HEK293 (cell line): Measurements from ENCODE around the gene KCTD19.
A peak's percentile ranks its signal among the peaks of the same experiment; 100 is the strongest.

ENCODE experiments used
- CTCF ChIP-seq: fragments of 450-650 bp; formaldehyde crosslinking; IDR thresholded peaks from 2 replicates; pipeline ENCODE4 v1.5.1; 2016; ENCODE audit warnings: missing biosample characterization, missing genetic modification characterization
- ZFHX2 ChIP-seq: fragments of 450-650 bp; formaldehyde crosslinking; conservative IDR thresholded peaks from 2 replicates; pipeline ENCODE4 v1.5.1; 2016; ENCODE audit warnings: missing biosample characterization, missing genetic modification characterization
- ZNF416 ChIP-seq: fragments of 450-650 bp; formaldehyde crosslinking; IDR thresholded peaks from 2 replicates; pipeline ENCODE4 v1.5.1; 2016; ENCODE audit warnings: missing biosample characterization, missing genetic modification characterization

GRCh38 chr16:67326472-67327309 lies at the start of gene KCTD19, which contains the start of gene LRRC36:
- TF ChIP-seq ZFHX2 (tag by site-specific recombination) (no peak), CTCF (tag by site-specific recombination) (peak; percentile 85), ZNF416 (tag by site-specific recombination) (no peak)
